ENCODE results near the gene STK26. TPM values are rescaled to one million over a fixed set of nuclear protein-coding genes. Genes with fewer than 3 reads are reported as not detected.

Gene STK26
- total and polyA plus RNA-seq, 2 experiments from 2014 or later = 65.2 to 110 TPM

GRCh38 chrX:132118358-132118757 lies 95.3 kb downstream of the STK26 start (continued):
- no peak for TF ChIP-seq ZNF462 (CRISPR knock-in tag; IDR thresholded peaks at IDR 0.05)
- no peak for TF ChIP-seq JUNB (IDR thresholded peaks at IDR 0.05; ENCODE audit: unreplicated experiment)
- no peak for TF ChIP-seq EZH2phosphoT487 (IDR thresholded peaks at IDR 0.05; ENCODE audit: unreplicated experiment)
- no peak for TF ChIP-seq ZNF114 (CRISPR knock-in tag; IDR thresholded peaks at IDR 0.05)
- no peak for TF ChIP-seq ETS1 (IDR thresholded peaks at IDR 0.05)
- TF ChIP-seq CREB1 (CRISPR knock-in tag; IDR thresholded peaks at IDR 0.05; ENCODE audit: low read depth) = no peak
- no peak for TF ChIP-seq REST (IDR thresholded peaks at IDR 0.05; ENCODE audit: unreplicated experiment)

Measured in GM23338 (cell line).